ENCODE measurements around the gene NRSN2. TPM values are rescaled to one million over a fixed set of nuclear protein-coding genes. Genes with fewer than 3 reads are reported as not detected.
A peak's percentile ranks its signal among the peaks of the same experiment; 100 is the strongest.

Gene NRSN2
- total RNA-seq: 47.3 and 57.7 TPM in 2 replicates
- long read RNA-seq, partial matches to known transcripts: 1 of 8 reads
- long read RNA-seq, other reads (novel, unspliced or antisense): 6 of 8 reads

GRCh38 chr20:346640-347316 is at the start of gene NRSN2:
Gene NRSN2, plus strand, starts transcription at chr20:347111. Its CDS starts 2,533 bp downstream, at chr20:349644.
- peaks cover 4% of the 10 kb centered on the region for H3K9me3 Mint-ChIP-seq (ENCODE audit: unreplicated experiment)
- no peaks in the 10 kb centered on the region for H3K27me3 Mint-ChIP-seq (ENCODE audit: unreplicated experiment)
- peak; percentile 88 for DNase-seq (ENCODE audit: extremely low spot score, unreplicated experiment)
- H3K4me1 Mint-ChIP-seq (ENCODE audit: unreplicated experiment): peaks cover 16% of the 10 kb centered on the region
- peak within 1 kb of the TSS; percentile 97 for H3K4me3 Mint-ChIP-seq (ENCODE audit: unreplicated experiment)
- peak within 1 kb of the TSS; percentile 99 for H3K27ac Mint-ChIP-seq (ENCODE audit: unreplicated experiment)
- peaks cover 10% of the 10 kb centered on the region for H3K36me3 Mint-ChIP-seq (ENCODE audit: unreplicated experiment)
- TF ChIP-seq CTCF (IDR thresholded peaks at IDR 0.05): no peak

- peak overlapping the region; percentile 83 for H3K27ac Mint-ChIP-seq (ENCODE audit: unreplicated experiment)
- TF ChIP-seq CTCF (IDR thresholded peaks at IDR 0.05): no peak
- peaks cover 46% of the 10 kb centered on the region for H3K4me1 Mint-ChIP-seq (ENCODE audit: unreplicated experiment)
- H3K9me3 Mint-ChIP-seq (ENCODE audit: unreplicated experiment): no peaks in the 10 kb centered on the region
- H3K4me3 Mint-ChIP-seq (ENCODE audit: unreplicated experiment): peak overlapping the region; percentile 89
- peaks cover 2% of the 10 kb centered on the region for H3K36me3 Mint-ChIP-seq (ENCODE audit: unreplicated experiment)
- H3K27me3 Mint-ChIP-seq (ENCODE audit: unreplicated experiment): no peaks in the 10 kb centered on the region
- no peak for DNase-seq (ENCODE audit: extremely low spot score, unreplicated experiment)
Measured at GRCh38 chr20:297925-298775, 48.8 kb upstream of the NRSN2 start.

- no peak for DNase-seq (ENCODE audit: extremely low spot score, unreplicated experiment)
- Mint-ChIP-seq H3K4me3 (ENCODE audit: unreplicated experiment) (peak overlapping the region; percentile 89), H3K36me3 (ENCODE audit: unreplicated experiment) (peaks cover 2% of the 10 kb centered on the region), H3K27me3 (ENCODE audit: unreplicated experiment) (no peaks in the 10 kb centered on the region), H3K27ac (ENCODE audit: unreplicated experiment) (peak overlapping the region; percentile 83), H3K4me1 (ENCODE audit: unreplicated experiment) (peaks cover 46% of the 10 kb centered on the region), H3K9me3 (ENCODE audit: unreplicated experiment) (no peaks in the 10 kb centered on the region)
- no peak for TF ChIP-seq CTCF (IDR thresholded peaks at IDR 0.05)
Measured at GRCh38 chr20:298776-299391, 48.0 kb upstream of the NRSN2 start.

DNA sequence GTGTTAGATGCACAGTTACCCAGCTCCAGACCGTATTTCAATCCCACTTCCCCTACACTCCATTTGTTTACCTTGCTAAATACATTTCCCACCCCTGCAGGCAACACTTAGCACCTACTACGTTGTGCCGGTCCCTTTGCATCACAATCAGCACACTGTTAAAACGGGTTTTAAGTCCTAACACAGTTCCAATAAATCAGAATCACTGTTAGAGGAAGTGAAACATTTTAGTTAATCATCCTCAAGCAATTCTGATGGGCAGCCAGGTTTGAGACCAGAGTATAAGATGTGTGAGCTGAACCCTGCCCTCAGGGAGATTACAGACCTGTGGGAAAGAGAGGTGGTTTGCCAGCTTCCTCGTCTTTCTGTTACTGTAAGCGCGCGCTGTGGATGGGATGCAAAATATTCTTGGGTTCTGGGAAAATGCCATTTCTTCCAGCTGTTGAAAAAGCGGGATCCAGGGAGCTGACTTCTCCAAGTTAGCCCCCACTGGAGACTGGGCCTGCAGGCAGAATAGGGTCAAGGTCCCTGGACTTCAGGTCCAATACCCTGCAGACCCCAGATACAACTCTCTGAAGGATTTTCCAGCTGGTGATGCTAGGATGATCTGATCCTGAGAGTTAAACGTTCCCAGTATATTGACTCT is 46.4 kb upstream of the NRSN2 start:
- H3K27me3 Mint-ChIP-seq (ENCODE audit: unreplicated experiment): no peaks in the 10 kb centered on the region
- H3K4me3 Mint-ChIP-seq (ENCODE audit: unreplicated experiment): peak overlapping the region; percentile 65
- H3K4me1 Mint-ChIP-seq (ENCODE audit: unreplicated experiment): peaks cover 46% of the 10 kb centered on the region
- TF ChIP-seq CTCF (IDR thresholded peaks at IDR 0.05): no peak
- no peak for DNase-seq (ENCODE audit: extremely low spot score, unreplicated experiment)
- H3K9me3 Mint-ChIP-seq (ENCODE audit: unreplicated experiment): no peaks in the 10 kb centered on the region
- peaks cover 2% of the 10 kb centered on the region for H3K36me3 Mint-ChIP-seq (ENCODE audit: unreplicated experiment)
- peak overlapping the region; percentile 89 for H3K27ac Mint-ChIP-seq (ENCODE audit: unreplicated experiment)
